ENCODE measurements around the gene KCNG3. TPM values are rescaled to one million over a fixed set of nuclear protein-coding genes. Genes with fewer than 3 reads are reported as not detected.

Gene KCNG3
- total and polyA plus RNA-seq, 2 of the 13 experiments (the other 11 are each of a cell fraction or from before 2014, with no cell fraction given), result 2.8 to 4.8 TPM

- TF ChIP-seq PBX3 (CRISPR knock-in tag; IDR thresholded peaks at IDR 0.05; ENCODE audit: borderline replicate concordance) (no peak), ZNF12 (CRISPR knock-in tag; IDR thresholded peaks at IDR 0.05) (peak; percentile 46; the same call in 1 of the 2 replicates), ELF4 (CRISPR knock-in tag; IDR thresholded peaks at IDR 0.05; ENCODE audit: borderline replicate concordance) (no peak), ATF7-NPFF (CRISPR knock-in tag; IDR thresholded peaks at IDR 0.05; ENCODE audit: low read depth) (peak; percentile 67; the same call in 1 of the 2 replicates), DMAP1 (CRISPR knock-in tag; IDR thresholded peaks at IDR 0.05) (peak; percentile 21; the same call in 1 of the 2 replicates), ZNF17 (CRISPR knock-in tag; IDR thresholded peaks at IDR 0.05) (no peak), ZNF343 (CRISPR knock-in tag; IDR thresholded peaks at IDR 0.05) (no peak), ZNF331 (CRISPR knock-in tag; IDR thresholded peaks at IDR 0.05) (no peak), FOXA3 (CRISPR knock-in tag; IDR thresholded peaks at IDR 0.05) (peak; percentile 19; the same call in 1 of the 2 replicates), HMGXB4 (CRISPR knock-in tag; IDR thresholded peaks at IDR 0.05; ENCODE audit: borderline replicate concordance in 1 of 2, low read depth in 1 of 2) (no peak), RBAK (CRISPR knock-in tag; IDR thresholded peaks at IDR 0.05) (no peak), ZNF784 (CRISPR knock-in tag; IDR thresholded peaks at IDR 0.05; ENCODE audit: borderline replicate concordance) (no peak; the same call in 1 of the 2 replicates), ZNF326 (CRISPR knock-in tag; IDR thresholded peaks at IDR 0.05; ENCODE audit: borderline replicate concordance) (0 out of 2 replicates have a peak, but pooled peaks have one; percentile 33), POLR2AphosphoS5 (IDR thresholded peaks at IDR 0.05; ENCODE audit: low read depth, low read length) (no peak), MEIS2 (CRISPR knock-in tag; IDR thresholded peaks at IDR 0.05) (no peak), PAX8 (CRISPR knock-in tag; IDR thresholded peaks at IDR 0.05; ENCODE audit: borderline replicate concordance) (0 out of 2 replicates have a peak, but pooled peaks have one; percentile 58), RXRB (CRISPR knock-in tag; IDR thresholded peaks at IDR 0.05; ENCODE audit: borderline replicate concordance) (0 out of 2 replicates have a peak, but pooled peaks have one; percentile 11), ZNF740 (CRISPR knock-in tag; IDR thresholded peaks at IDR 0.05) (0 out of 2 replicates have a peak, but pooled peaks have one; percentile 19)
- TF ChIP-seq, protein P1, sequence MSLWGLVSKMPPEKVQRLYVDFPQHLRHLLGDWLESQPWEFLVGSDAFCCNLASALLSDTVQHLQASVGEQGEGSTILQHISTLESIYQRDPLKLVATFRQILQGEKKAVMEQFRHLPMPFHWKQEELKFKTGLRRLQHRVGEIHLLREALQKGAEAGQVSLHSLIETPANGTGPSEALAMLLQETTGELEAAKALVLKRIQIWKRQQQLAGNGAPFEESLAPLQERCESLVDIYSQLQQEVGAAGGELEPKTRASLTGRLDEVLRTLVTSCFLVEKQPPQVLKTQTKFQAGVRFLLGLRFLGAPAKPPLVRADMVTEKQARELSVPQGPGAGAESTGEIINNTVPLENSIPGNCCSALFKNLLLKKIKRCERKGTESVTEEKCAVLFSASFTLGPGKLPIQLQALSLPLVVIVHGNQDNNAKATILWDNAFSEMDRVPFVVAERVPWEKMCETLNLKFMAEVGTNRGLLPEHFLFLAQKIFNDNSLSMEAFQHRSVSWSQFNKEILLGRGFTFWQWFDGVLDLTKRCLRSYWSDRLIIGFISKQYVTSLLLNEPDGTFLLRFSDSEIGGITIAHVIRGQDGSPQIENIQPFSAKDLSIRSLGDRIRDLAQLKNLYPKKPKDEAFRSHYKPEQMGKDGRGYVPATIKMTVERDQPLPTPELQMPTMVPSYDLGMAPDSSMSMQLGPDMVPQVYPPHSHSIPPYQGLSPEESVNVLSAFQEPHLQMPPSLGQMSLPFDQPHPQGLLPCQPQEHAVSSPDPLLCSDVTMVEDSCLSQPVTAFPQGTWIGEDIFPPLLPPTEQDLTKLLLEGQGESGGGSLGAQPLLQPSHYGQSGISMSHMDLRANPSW (CRISPR knock-in tag; IDR thresholded peaks at IDR 0.05; ENCODE audit: borderline replicate concordance), result no peak
- TF ChIP-seq, protein P2, sequence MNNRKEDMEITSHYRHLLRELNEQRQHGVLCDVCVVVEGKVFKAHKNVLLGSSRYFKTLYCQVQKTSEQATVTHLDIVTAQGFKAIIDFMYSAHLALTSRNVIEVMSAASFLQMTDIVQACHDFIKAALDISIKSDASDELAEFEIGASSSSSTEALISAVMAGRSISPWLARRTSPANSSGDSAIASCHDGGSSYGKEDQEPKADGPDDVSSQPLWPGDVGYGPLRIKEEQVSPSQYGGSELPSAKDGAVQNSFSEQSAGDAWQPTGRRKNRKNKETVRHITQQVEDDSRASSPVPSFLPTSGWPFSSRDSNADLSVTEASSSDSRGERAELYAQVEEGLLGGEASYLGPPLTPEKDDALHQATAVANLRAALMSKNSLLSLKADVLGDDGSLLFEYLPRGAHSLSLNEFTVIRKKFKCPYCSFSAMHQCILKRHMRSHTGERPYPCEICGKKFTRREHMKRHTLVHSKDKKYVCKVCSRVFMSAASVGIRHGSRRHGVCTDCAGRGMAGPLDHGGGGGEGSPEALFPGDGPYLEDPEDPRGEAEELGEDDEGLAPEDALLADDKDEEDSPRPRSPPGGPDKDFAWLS (CRISPR knock-in tag; IDR thresholded peaks at IDR 0.05; ENCODE audit: borderline replicate concordance), result no peak
Observed at GRCh38 chr2:42492691-42493467, 903 bp downstream of the KCNG3 start (continued).
